ENCODE measurements around the gene PICK1. TPM values are rescaled to one million over a fixed set of nuclear protein-coding genes. Genes with fewer than 3 reads are reported as not detected.
A peak's percentile ranks its signal among the peaks of the same experiment; 100 is the strongest.
"Not testable (repeated sequence)": the region's sequence is repeated elsewhere in the genome, so short reads cannot be mapped to it uniquely, and the experiment has no call there.

Gene PICK1
- polyA plus RNA-seq, 12 donors: 6.1 to 21.5 (median 9.2) TPM; not detected in 1

DNA sequence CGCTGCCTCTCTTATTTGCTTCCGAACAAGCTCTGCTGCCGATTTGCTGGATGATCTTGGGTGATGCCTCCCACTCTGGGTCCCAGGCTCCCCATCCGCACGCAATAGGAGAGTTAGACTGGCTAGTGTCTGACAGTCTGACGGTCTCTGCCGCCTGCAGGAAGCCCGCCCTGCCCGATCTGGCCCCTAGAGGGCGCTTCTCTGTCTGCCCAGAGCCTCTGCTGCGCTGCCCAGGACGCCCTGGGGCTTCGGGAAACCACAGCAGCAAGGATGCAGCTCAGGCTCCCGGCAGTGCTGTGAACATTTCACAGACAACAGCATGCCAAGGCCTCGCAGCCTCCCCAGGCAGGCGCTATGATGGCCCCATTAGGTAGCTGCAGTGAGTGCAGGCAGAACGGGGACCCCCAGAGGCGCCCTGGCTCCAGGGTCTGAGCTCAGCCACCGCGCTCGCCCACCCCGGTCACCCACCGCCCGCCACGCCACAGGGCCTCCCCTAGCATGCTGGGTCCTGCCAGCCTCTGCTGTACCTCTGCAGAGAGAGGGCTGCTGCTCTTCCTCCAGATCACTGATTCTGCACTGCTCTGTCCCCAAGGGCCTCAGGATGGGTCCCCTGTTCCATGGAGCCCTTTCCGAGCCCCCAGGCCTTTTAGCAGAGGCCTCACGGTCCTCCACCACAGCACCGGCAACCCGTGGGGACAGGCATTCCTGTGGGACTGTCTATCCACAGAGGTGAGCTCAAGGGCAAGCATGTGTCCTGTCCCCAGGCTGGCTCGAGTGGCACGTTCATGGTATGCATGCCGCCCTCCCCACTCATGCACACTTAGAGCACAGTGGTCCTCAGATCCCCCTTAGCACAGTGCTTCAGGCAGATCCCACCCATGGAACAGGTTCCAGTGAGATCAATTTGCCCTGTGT lies 57.5 kb downstream of the PICK1 start:
- DNase-seq: peak; percentile 83

GRCh38 chr22:38115423-38116205 lies 58.4 kb downstream of the PICK1 start:
- no peak for DNase-seq

DNA sequence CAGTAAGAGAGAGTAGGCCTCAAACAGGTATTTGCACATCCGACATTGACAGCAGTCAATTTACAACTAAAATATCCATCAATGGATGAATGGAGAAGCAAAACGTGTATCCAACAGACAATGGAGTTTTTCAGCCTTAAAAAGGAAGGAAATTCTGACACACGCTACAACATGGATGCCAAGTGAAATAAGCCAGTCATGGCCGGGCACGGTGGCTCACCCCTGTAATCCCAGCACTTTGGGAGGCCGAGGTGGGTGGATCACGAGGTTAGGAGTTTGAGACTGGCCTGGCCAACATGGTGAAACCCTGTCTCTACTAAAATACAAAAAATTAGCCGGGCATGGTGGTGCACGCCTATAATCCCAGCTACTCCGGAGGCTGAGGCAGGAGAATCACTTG lies 60.4 kb downstream of the PICK1 start:
- DNase-seq: not testable (repeated sequence)

DNA sequence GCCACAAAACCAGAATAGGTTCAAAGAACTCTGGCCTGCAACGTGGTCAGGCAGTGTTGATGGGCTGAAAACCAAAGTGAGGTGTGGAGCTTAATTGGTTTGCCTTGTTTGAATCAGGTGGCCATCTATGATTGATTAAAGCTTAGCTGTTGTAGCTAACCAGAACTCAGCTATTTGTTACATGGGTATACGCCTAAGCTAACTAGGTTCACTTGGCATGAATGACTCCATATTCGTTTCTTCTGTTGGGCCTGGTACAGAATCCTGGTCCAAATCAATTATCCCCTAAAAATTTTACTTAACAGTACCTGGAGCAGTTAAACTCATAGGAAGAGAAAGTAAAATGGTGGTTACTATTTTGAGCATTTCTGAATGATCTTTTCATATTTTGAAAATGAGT lies 61.0 kb downstream of the PICK1 start:
- DNase-seq: no peak

DNA sequence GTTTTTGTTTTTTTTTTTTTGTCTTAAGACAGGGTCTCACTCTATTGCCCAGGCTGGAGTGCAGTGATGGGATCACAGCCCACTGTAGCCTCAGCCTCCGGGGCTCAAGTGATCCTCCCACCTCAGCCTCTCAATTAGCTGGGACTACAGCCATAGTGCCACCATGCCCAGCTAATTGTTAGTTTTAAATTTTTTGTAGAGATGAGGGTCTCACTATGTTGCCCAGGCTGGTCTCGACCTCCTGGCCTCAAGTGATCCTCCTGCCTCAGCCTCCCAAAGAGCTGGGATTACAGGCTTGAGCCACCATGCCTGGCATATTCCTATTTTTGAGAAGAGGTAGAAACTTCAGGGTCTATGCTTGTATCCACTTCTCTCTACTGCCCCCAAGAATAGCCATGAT lies 61.5 kb downstream of the PICK1 start:
- not testable (repeated sequence) for DNase-seq

GRCh38 chr22:38120359-38121110 lies 63.3 kb downstream of the PICK1 start:
- no peak for DNase-seq

GRCh38 chr22:38122616-38123015 lies 65.4 kb downstream of the PICK1 start:
- DNase-seq: no peak

- DNase-seq: no peak
Observed at GRCh38 chr22:38124236-38124974, 67.2 kb downstream of the PICK1 start.

- DNase-seq: no peak
Observed at GRCh38 chr22:38125038-38125610, 67.9 kb downstream of the PICK1 start.

Other genes with a start within 250 kb of the PICK1 start
- 1 to 10 TPM in 10 of 12 donors, not detected in 2; 3.6 to 6.3 (median 5.2) TPM for gene GCAT, start 249.5 kb upstream of the PICK1 start, polyA plus RNA-seq (ENCODE audit: insufficient read length in 12 of 12)
- not detected for gene GALR3, start 234.0 kb upstream of the PICK1 start, polyA plus RNA-seq (ENCODE audit: insufficient read length in 12 of 12)
- 10 to 100 TPM in 7 of 12 donors, 1 to 10 TPM in 4, not detected in 1; 7.7 to 16.4 (median 10.7) TPM for gene ANKRD54, start 213.1 kb upstream of the PICK1 start, polyA plus RNA-seq (ENCODE audit: insufficient read length in 12 of 12)
- gene EIF3L, start 208.0 kb upstream of the PICK1 start, polyA plus RNA-seq (ENCODE audit: insufficient read length in 12 of 12): 1,000 to 10,000 TPM in 9 of 12 donors, 100 to 1,000 TPM in 2, not detected in 1; 578 to 1,449 (median 1,314) TPM
- 10 to 100 TPM in 11 of 12 donors, not detected in 1; 39.0 to 60.7 (median 43.8) TPM for gene MICALL1, start 151.1 kb upstream of the PICK1 start, polyA plus RNA-seq (ENCODE audit: insufficient read length in 12 of 12)
- gene C22orf23, start 103.8 kb upstream of the PICK1 start, polyA plus RNA-seq (ENCODE audit: insufficient read length in 12 of 12): 10 to 100 TPM in 1 of 12 donors, 1 to 10 TPM in 9, not detected in 2; 6.0 to 10.7 (median 9.1) TPM
- gene POLR2F, start 103.7 kb upstream of the PICK1 start, polyA plus RNA-seq (ENCODE audit: insufficient read length in 12 of 12): 10 to 100 TPM in 11 of 12 donors, not detected in 1; 29.5 to 53.0 (median 41.3) TPM
- gene SOX10, start 72.8 kb upstream of the PICK1 start, polyA plus RNA-seq (ENCODE audit: insufficient read length in 12 of 12): 10 to 100 TPM in 2 of 12 donors, 1 to 10 TPM in 9, not detected in 1; 3.4 to 24.9 (median 6.7) TPM
- 1 to 10 TPM in 10 of 12 donors, not detected in 2; 1.0 to 2.6 (median 1.8) TPM for gene SLC16A8, start 26.8 kb downstream of the PICK1 start, polyA plus RNA-seq (ENCODE audit: insufficient read length in 12 of 12)
- gene BAIAP2L2, start 53.3 kb downstream of the PICK1 start, polyA plus RNA-seq (ENCODE audit: insufficient read length in 12 of 12): 10 to 100 TPM in 1 of 12 donors, 1 to 10 TPM in 5, under 1 TPM in 5, not detected in 1; 0.52 to 17.0 (median 1.1) TPM
- 10 to 100 TPM in 7 of 12 donors, 1 to 10 TPM in 4, not detected in 1; 7.1 to 33.6 (median 10.6) TPM for gene PLA2G6, start 124.4 kb downstream of the PICK1 start, polyA plus RNA-seq (ENCODE audit: insufficient read length in 12 of 12)
- 1 to 10 TPM in 10 of 12 donors, not detected in 2; 2.2 to 9.0 (median 3.2) TPM for gene MAFF, start 144.6 kb downstream of the PICK1 start, polyA plus RNA-seq (ENCODE audit: insufficient read length in 12 of 12)
- 10 to 100 TPM in 11 of 12 donors, not detected in 1; 54.5 to 87.4 (median 70.6) TPM for gene TMEM184B, start 215.6 kb downstream of the PICK1 start, polyA plus RNA-seq (ENCODE audit: insufficient read length in 12 of 12)